ENCODE results near the gene ADAMTSL3. TPM values are rescaled to one million over a fixed set of nuclear protein-coding genes. Genes with fewer than 3 reads are reported as not detected.

The ADAMTSL3 gene
- total and polyA plus RNA-seq, 4 donors: 3.5 to 19.0 (median 8.0) TPM

DNA sequence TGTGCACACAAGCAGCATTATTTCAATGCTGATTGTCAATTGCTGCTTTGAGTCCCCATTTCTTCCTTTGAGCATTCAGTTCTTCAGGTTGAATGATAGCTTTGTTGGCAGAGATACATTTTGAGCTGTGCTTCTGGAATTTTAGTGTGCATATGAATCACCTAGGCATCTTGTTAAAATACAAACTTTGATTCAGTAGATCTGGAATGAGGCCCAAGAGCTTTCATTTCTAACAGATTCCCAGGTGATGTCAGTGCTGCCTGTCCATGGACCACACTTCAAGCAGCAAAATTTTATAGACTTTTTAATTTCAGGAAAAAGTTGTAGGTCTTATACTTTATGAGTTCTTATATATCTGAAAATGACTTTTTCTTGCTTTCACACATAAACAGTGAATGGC, 131.1 kb downstream of the ADAMTSL3 start:
- no peak for TF ChIP-seq HNF4A (conservative IDR thresholded peaks at IDR 0.05)
- TF ChIP-seq EGR1 (IDR thresholded peaks at IDR 0.05; ENCODE audit: low read depth in 2 of 2): no peak
- TF ChIP-seq REST (IDR thresholded peaks at IDR 0.05): no peak
- TF ChIP-seq FOXA1 (IDR thresholded peaks at IDR 0.05): no peak
- TF ChIP-seq RAD21 (IDR thresholded peaks at IDR 0.05): no peak
- TF ChIP-seq GABPA (IDR thresholded peaks at IDR 0.05 in 1 of 2, conservative IDR thresholded peaks at IDR 0.05 in 1 of 2): no peak
- TF ChIP-seq YY1 (IDR thresholded peaks at IDR 0.05): no peak
- TF ChIP-seq, protein P1, sequence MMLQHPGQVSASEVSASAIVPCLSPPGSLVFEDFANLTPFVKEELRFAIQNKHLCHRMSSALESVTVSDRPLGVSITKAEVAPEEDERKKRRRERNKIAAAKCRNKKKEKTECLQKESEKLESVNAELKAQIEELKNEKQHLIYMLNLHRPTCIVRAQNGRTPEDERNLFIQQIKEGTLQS (IDR thresholded peaks at IDR 0.05): no peak
- no peak for TF ChIP-seq SP1 (IDR thresholded peaks at IDR 0.05)
- no peak for TF ChIP-seq JUND (IDR thresholded peaks at IDR 0.05)
- no peak for TF ChIP-seq NR2F2 (IDR thresholded peaks at IDR 0.05)
- TF ChIP-seq FOXA2 (IDR thresholded peaks at IDR 0.05): no peak
- TF ChIP-seq, protein P2, sequence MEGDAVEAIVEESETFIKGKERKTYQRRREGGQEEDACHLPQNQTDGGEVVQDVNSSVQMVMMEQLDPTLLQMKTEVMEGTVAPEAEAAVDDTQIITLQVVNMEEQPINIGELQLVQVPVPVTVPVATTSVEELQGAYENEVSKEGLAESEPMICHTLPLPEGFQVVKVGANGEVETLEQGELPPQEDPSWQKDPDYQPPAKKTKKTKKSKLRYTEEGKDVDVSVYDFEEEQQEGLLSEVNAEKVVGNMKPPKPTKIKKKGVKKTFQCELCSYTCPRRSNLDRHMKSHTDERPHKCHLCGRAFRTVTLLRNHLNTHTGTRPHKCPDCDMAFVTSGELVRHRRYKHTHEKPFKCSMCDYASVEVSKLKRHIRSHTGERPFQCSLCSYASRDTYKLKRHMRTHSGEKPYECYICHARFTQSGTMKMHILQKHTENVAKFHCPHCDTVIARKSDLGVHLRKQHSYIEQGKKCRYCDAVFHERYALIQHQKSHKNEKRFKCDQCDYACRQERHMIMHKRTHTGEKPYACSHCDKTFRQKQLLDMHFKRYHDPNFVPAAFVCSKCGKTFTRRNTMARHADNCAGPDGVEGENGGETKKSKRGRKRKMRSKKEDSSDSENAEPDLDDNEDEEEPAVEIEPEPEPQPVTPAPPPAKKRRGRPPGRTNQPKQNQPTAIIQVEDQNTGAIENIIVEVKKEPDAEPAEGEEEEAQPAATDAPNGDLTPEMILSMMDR (IDR thresholded peaks at IDR 0.05; ENCODE audit: low read depth, low read length, missing input control): no peak
- no peak for TF ChIP-seq HNF4G (IDR thresholded peaks at IDR 0.05)
- no peak for TF ChIP-seq TAF1 (conservative IDR thresholded peaks at IDR 0.05)
- no peak for TF ChIP-seq RXRA (IDR thresholded peaks at IDR 0.05)
- TF ChIP-seq MAX (IDR thresholded peaks at IDR 0.05): no peak
- TF ChIP-seq, protein P3, sequence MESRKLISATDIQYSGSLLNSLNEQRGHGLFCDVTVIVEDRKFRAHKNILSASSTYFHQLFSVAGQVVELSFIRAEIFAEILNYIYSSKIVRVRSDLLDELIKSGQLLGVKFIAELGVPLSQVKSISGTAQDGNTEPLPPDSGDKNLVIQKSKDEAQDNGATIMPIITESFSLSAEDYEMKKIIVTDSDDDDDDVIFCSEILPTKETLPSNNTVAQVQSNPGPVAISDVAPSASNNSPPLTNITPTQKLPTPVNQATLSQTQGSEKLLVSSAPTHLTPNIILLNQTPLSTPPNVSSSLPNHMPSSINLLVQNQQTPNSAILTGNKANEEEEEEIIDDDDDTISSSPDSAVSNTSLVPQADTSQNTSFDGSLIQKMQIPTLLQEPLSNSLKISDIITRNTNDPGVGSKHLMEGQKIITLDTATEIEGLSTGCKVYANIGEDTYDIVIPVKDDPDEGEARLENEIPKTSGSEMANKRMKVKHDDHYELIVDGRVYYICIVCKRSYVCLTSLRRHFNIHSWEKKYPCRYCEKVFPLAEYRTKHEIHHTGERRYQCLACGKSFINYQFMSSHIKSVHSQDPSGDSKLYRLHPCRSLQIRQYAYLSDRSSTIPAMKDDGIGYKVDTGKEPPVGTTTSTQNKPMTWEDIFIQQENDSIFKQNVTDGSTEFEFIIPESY (IDR thresholded peaks at IDR 0.05): no peak
- no peak overlapping the region for H3K27ac ChIP-seq (ENCODE audit: low read depth in 1 of 2, low read length in 2 of 2)
- no peaks in the 10 kb centered on the region for H3K4me1 ChIP-seq (ENCODE audit: control insufficient read depth in 4 of 4, insufficient read depth in 4 of 4, low read length in 3 of 4)
- no peak overlapping the region for H3K4me3 ChIP-seq (ENCODE audit: low read depth in 1 of 3, low read length in 3 of 3)
- H3K9ac ChIP-seq (ENCODE audit: low read depth in 1 of 2, low read length in 2 of 2): no peak overlapping the region
- no peaks in the 10 kb centered on the region for H3K36me3 ChIP-seq (ENCODE audit: control insufficient read depth in 4 of 4, insufficient read depth in 3 of 4, low read depth in 1 of 4, low read length in 3 of 4)
- no peaks in the 10 kb centered on the region for H3K27me3 ChIP-seq (ENCODE audit: control insufficient read depth in 4 of 4, insufficient read depth in 4 of 4, low read length in 3 of 4)
- H3K9me3 ChIP-seq (ENCODE audit: control insufficient read depth in 4 of 4, low read length in 3 of 4): no peaks in the 10 kb centered on the region
- DNase-seq (ENCODE audit: low spot score): no peak
